ENCODE measurements around the gene DCUN1D4. TPM values are rescaled to one million over a fixed set of nuclear protein-coding genes. Genes with fewer than 3 reads are reported as not detected.

Gene DCUN1D4
- total RNA-seq, 2 experiments from 2014 or later = 24.4 to 30.4 TPM

DNA sequence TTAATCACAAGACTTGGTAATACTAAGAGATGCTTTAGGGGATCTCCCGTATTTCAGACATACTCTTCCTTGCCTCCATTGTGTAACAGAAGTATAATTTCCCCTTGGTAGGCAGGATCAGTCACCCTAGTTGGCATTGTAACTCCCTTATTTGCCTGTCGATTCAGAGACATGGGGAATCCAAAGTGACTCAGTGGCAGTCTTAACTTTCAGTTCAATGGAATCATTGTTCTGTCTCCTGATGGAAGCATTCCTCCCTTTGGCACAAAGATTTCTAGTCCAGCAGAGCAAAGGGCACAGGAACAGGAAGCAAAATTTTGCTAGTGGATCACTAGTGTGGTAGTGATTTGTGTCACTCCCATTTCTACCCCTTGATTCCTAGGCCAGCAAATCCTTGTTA lies 80.4 kb downstream of the DCUN1D4 start:
- Histone ChIP-seq H3K36me3 (ENCODE audit: insufficient read depth, low read length) (no peaks in the 10 kb centered on the region), H2AFZ (ENCODE audit: low read length) (no peak overlapping the region), H3K9me2 (ENCODE audit: insufficient read depth, low read length) (no peaks in the 10 kb centered on the region), H3K4me3 (ENCODE audit: low read depth, low read length, poor library complexity, severe bottlenecking) (no peak overlapping the region), H3K4me1 (ENCODE audit: insufficient read depth, low read length, poor library complexity, severe bottlenecking) (no peaks in the 10 kb centered on the region), H3K4me2 (ENCODE audit: low read length) (no peak overlapping the region), H4K20me1 (ENCODE audit: insufficient read depth, low read length) (no peaks in the 10 kb centered on the region), H3K9me3 (ENCODE audit: low read length) (no peaks in the 10 kb centered on the region), H3K79me2 (ENCODE audit: insufficient read depth, low read depth, low read length) (no peaks in the 10 kb centered on the region), H3K27ac (ENCODE audit: low read depth, low read length, poor library complexity, severe bottlenecking) (no peak overlapping the region)
- ChIA-PET POLR2A (no interaction called here), CTCF (ENCODE audit: unreplicated experiment) (no interaction called here)
- DNase-seq (ENCODE audit: low spot score) = no peak
- intact Hi-C loops (cut with micrococcal nuclease; ENCODE audit: unreplicated experiment) = no loop called here
- TF ChIP-seq, protein P1, sequence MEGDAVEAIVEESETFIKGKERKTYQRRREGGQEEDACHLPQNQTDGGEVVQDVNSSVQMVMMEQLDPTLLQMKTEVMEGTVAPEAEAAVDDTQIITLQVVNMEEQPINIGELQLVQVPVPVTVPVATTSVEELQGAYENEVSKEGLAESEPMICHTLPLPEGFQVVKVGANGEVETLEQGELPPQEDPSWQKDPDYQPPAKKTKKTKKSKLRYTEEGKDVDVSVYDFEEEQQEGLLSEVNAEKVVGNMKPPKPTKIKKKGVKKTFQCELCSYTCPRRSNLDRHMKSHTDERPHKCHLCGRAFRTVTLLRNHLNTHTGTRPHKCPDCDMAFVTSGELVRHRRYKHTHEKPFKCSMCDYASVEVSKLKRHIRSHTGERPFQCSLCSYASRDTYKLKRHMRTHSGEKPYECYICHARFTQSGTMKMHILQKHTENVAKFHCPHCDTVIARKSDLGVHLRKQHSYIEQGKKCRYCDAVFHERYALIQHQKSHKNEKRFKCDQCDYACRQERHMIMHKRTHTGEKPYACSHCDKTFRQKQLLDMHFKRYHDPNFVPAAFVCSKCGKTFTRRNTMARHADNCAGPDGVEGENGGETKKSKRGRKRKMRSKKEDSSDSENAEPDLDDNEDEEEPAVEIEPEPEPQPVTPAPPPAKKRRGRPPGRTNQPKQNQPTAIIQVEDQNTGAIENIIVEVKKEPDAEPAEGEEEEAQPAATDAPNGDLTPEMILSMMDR (conservative IDR thresholded peaks at IDR 0.05; ENCODE audit: low read length) = no peak
- TF ChIP-seq EZH2phosphoT487 (IDR thresholded peaks at IDR 0.05; ENCODE audit: borderline replicate concordance, low read depth, low read length) = no peak
- BruUV-seq (replicated peaks) = no TSS peak

DNA sequence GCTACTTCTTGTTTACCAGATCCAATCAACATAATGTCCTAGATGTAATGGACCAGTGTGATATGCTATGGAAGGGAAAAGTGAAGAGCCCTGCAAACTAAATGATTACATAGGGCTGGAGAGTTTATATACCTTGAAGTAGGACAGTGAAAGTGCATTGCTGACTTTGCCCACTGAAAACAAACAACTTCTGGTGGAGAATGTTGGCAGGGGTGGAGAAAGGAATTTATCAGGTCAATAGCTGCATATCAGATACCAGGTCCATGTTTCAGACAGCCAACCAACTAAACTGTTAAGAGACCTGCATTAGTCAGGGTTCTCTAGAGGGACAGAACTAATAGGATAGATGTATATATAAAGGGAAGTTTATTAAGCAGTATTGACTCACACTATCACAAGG lies 82.4 kb downstream of the DCUN1D4 start:
- no peak for TF ChIP-seq EZH2phosphoT487 (IDR thresholded peaks at IDR 0.05; ENCODE audit: borderline replicate concordance, low read depth, low read length)
- TF ChIP-seq, protein P1 (conservative IDR thresholded peaks at IDR 0.05; ENCODE audit: low read length) = no peak
- Histone ChIP-seq H3K9me2 (ENCODE audit: insufficient read depth, low read length) (no peaks in the 10 kb centered on the region), H3K4me2 (ENCODE audit: low read length) (no peak overlapping the region), H3K4me3 (ENCODE audit: low read depth, low read length, poor library complexity, severe bottlenecking) (no peak overlapping the region), H2AFZ (ENCODE audit: low read length) (no peak overlapping the region), H4K20me1 (ENCODE audit: insufficient read depth, low read length) (no peaks in the 10 kb centered on the region), H3K79me2 (ENCODE audit: insufficient read depth, low read depth, low read length) (no peaks in the 10 kb centered on the region), H3K4me1 (ENCODE audit: insufficient read depth, low read length, poor library complexity, severe bottlenecking) (no peaks in the 10 kb centered on the region), H3K9me3 (ENCODE audit: low read length) (no peaks in the 10 kb centered on the region), H3K27ac (ENCODE audit: low read depth, low read length, poor library complexity, severe bottlenecking) (no peak overlapping the region), H3K36me3 (ENCODE audit: insufficient read depth, low read length) (no peaks in the 10 kb centered on the region)
- no peak for DNase-seq (ENCODE audit: low spot score)
- ChIA-PET CTCF (ENCODE audit: unreplicated experiment) (no interaction called here), POLR2A (no interaction called here)
- no TSS peak for BruUV-seq (replicated peaks)
- intact Hi-C loops (cut with micrococcal nuclease; ENCODE audit: unreplicated experiment) = no loop called here

DNA sequence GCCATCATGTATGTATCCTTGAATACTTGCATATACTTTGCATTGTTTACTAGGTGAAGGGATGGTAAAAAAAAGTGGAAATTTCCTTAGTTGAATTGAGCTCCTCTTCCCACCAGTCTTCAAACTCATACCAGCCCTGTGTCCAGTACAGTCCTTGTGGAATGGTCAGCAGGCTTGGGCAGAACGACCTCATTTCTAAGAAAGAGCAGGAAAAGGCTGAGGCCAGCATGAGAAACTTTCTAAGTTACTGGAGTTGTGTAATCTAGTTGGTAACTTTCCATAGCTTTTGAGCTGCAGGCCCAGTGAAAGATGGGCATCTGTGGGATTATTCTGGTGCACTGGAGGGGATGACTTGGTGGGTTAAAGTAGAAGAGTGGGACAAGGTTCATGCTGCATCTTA lies 87.6 kb downstream of the DCUN1D4 start:
- intact Hi-C loops (cut with micrococcal nuclease; ENCODE audit: unreplicated experiment) = no loop called here
- no peak for DNase-seq (ENCODE audit: low spot score)
- no peak for TF ChIP-seq EZH2phosphoT487 (IDR thresholded peaks at IDR 0.05; ENCODE audit: borderline replicate concordance, low read depth, low read length)
- TF ChIP-seq, protein P1 (conservative IDR thresholded peaks at IDR 0.05; ENCODE audit: low read length) = no peak
- no peaks in the 10 kb centered on the region for H3K79me2 ChIP-seq (ENCODE audit: insufficient read depth, low read depth, low read length)
- ChIA-PET POLR2A (no interaction called here), CTCF (ENCODE audit: unreplicated experiment) (no interaction called here)
- H2AFZ ChIP-seq (ENCODE audit: low read length) = no peak overlapping the region
- no peak overlapping the region for H3K4me3 ChIP-seq (ENCODE audit: low read depth, low read length, poor library complexity, severe bottlenecking)
- no TSS peak for BruUV-seq (replicated peaks)
- H3K36me3 ChIP-seq (ENCODE audit: insufficient read depth, low read length) = no peaks in the 10 kb centered on the region
- H4K20me1 ChIP-seq (ENCODE audit: insufficient read depth, low read length) = no peaks in the 10 kb centered on the region
- no peak overlapping the region for H3K4me2 ChIP-seq (ENCODE audit: low read length)
- no peaks in the 10 kb centered on the region for H3K9me2 ChIP-seq (ENCODE audit: insufficient read depth, low read length)
- H3K4me1 ChIP-seq (ENCODE audit: insufficient read depth, low read length, poor library complexity, severe bottlenecking) = no peaks in the 10 kb centered on the region
- H3K27ac ChIP-seq (ENCODE audit: low read depth, low read length, poor library complexity, severe bottlenecking) = no peak overlapping the region
- H3K9me3 ChIP-seq (ENCODE audit: low read length) = no peaks in the 10 kb centered on the region
